SK-N-MC (cell line): Measurements from ENCODE around the gene EPHB3.

ENCODE experiments used
- EZH2 ChIP-seq: fragments of 200-600 bp; sonication (generic); IDR thresholded peaks from one replicate; pipeline ENCODE4 v1.6.1; 2017; ENCODE audit warnings: antibody characterized with exemption
- FOXP2 ChIP-seq: optimal IDR thresholded peaks from 2 replicates; pipeline ENCODE3; 2011; ENCODE audit warnings: mild to moderate bottlenecking, moderate library complexity; ENCODE audit not compliant: insufficient read depth; ENCODE audit errors: extremely low read length, control extremely low read depth
- POLR2AphosphoS5 ChIP-seq: IDR thresholded peaks from 2 replicates; pipeline ENCODE4 v1.6.1; 2012; ENCODE audit warnings: mild to moderate bottlenecking, low read depth, low read length, borderline replicate concordance

DNA sequence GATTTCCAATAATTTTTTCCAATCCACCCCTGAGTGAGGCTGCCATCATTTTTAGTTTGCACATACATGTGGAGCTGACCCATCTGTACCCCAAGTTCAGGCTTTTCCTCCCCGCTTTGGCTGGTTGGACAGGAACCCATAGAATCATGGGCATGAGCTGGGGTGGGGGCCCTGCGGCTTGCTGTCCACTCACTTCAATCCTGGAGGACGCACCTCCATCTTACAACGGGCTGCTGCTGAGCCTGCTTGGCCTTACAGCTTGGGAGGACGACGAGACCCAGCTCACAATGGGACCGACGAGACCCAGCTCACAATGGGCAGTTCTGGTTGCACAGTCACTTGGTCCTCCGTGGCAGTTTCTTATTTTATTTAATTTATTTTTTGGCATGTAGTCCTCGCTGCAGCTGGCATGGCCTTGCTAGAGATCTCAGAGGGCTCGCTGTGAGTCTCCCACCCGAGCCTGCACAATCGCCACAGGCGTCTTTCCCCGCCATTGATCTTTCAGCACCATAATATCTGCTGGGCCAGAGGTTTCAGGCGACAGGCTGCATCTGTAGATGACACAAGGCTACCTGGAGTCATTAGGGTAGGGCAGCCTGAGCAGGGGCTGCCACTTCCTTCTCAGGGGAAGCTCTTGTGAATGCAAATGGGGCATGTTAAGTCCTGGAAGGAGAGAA lies 19.6 kb upstream of the EPHB3 start:
- TF ChIP-seq POLR2AphosphoS5 = no peak
- TF ChIP-seq EZH2 = no peak
- no peak for TF ChIP-seq FOXP2
